GM23338 (cell line): ENCODE measurements around the gene SPEM1.

Source experiments
- CREB1 ChIP-seq: fragments of 250-450 bp; sonication (Bioruptor Pico); IDR thresholded peaks from 2 replicates; pipeline ENCODE4 v1.5.0; 2020; ENCODE audit warnings: low read depth, mild to moderate bottlenecking, moderate library complexity
- CTCF ChIP-seq, 2 experiments: fragments of 200-600 bp in 1 of 2; sonication (generic) in 1 of 2; conservative IDR thresholded peaks; 2 replicates each; pipeline versions ENCODE4 v1.5.1 to v1.6.1; 2016 to 2017; ENCODE audit warnings: antibody characterized with exemption in 2 of 2, low read depth in 2 of 2, mild to moderate bottlenecking in 2 of 2, moderate library complexity in 1 of 2
- ETS1 ChIP-seq: IDR thresholded peaks from 2 replicates; pipeline ENCODE4 v1.6.1; 2016; ENCODE audit warnings: antibody characterized with exemption
- EZH2 ChIP-seq: fragments of 200-600 bp; sonication (generic); IDR thresholded peaks from one replicate; pipeline ENCODE4 v1.8.0; 2017; ENCODE audit warnings: antibody characterized with exemption, mild to moderate bottlenecking, low read depth; ENCODE audit not compliant: unreplicated experiment
- EZH2phosphoT487 ChIP-seq: fragments of 200-600 bp; sonication (generic); IDR thresholded peaks from one replicate; pipeline ENCODE4 v1.8.1; 2018; ENCODE audit warnings: antibody characterized with exemption; ENCODE audit not compliant: unreplicated experiment
- JUNB ChIP-seq: IDR thresholded peaks from one replicate; pipeline ENCODE4 v1.6.1; 2016; ENCODE audit warnings: antibody characterized with exemption; ENCODE audit not compliant: unreplicated experiment
- NANOG ChIP-seq: IDR thresholded peaks from 2 replicates; pipeline ENCODE4 v1.6.1; 2016; ENCODE audit warnings: antibody characterized with exemption, borderline replicate concordance
- POLR2AphosphoS5 ChIP-seq: IDR thresholded peaks from 2 replicates; pipeline ENCODE4 v1.6.1; 2016; ENCODE audit warnings: antibody characterized with exemption, low read depth
- REST ChIP-seq: IDR thresholded peaks from one replicate; pipeline ENCODE4 v1.6.1; 2018; ENCODE audit warnings: antibody characterized with exemption; ENCODE audit not compliant: unreplicated experiment
- STAT1 ChIP-seq: IDR thresholded peaks from one replicate; pipeline ENCODE4 v1.6.1; 2016; ENCODE audit warnings: antibody characterized with exemption; ENCODE audit not compliant: unreplicated experiment
- ZNF114 ChIP-seq: fragments of 250-450 bp; sonication (Bioruptor Pico); IDR thresholded peaks from 2 replicates; pipeline ENCODE4 v1.5.0; 2020; ENCODE audit warnings: mild to moderate bottlenecking, moderate library complexity
- ZNF331 ChIP-seq: fragments of 250-450 bp; sonication (Bioruptor Pico); IDR thresholded peaks from 2 replicates; pipeline ENCODE4 v1.5.0; 2020; ENCODE audit warnings: low read depth, mild to moderate bottlenecking, moderate library complexity
- ZNF462 ChIP-seq: fragments of 250-450 bp; sonication (Bioruptor Pico); IDR thresholded peaks from 2 replicates; pipeline ENCODE4 v1.5.0; 2020; ENCODE audit warnings: mild to moderate bottlenecking, moderate library complexity

- TF ChIP-seq POLR2AphosphoS5 (no peak), EZH2phosphoT487 (no peak), EZH2 (no peak), STAT1 (no peak), CTCF (conservative IDR thresholded peaks at IDR 0.05; ENCODE audit: low read depth in 2 of 2) (no peak), CREB1 (CRISPR knock-in tag) (no peak), NANOG (no peak), ZNF331 (CRISPR knock-in tag) (no peak), JUNB (no peak), REST (no peak), ZNF462 (no peak), ZNF114 (CRISPR knock-in tag) (no peak), ETS1 (no peak)
Observed at GRCh38 chr17:7380321-7380720, 39.8 kb upstream of the SPEM1 start.
